ENCODE data around the gene MT1H.

The MT1H gene

GRCh38 chr16:56682703-56683397, 13.2 kb downstream of the MT1H start:
- Mint-ChIP-seq H3K27ac (peak overlapping the region; percentile 96), H3K36me3 (peaks cover 5% of the 10 kb centered on the region), H3K4me3 (peak overlapping the region; percentile 94), H3K4me1 (ENCODE audit: low read depth) (peaks cover 20% of the 10 kb centered on the region), H3K27me3 (no peaks in the 10 kb centered on the region), H3K9me3 (ENCODE audit: low read depth) (no peaks in the 10 kb centered on the region)

- no peaks in the 10 kb centered on the region for H3K27me3 Mint-ChIP-seq
- H3K36me3 Mint-ChIP-seq, result peaks cover 5% of the 10 kb centered on the region
- no peaks in the 10 kb centered on the region for H3K9me3 Mint-ChIP-seq (ENCODE audit: low read depth)
- peak overlapping the region; percentile 28 for H3K27ac Mint-ChIP-seq
- H3K4me1 Mint-ChIP-seq (ENCODE audit: low read depth), result peaks cover 20% of the 10 kb centered on the region
- H3K4me3 Mint-ChIP-seq, result peak overlapping the region; percentile 94
Observed at GRCh38 chr16:56683424-56684172, 14.0 kb downstream of the MT1H start.

DNA sequence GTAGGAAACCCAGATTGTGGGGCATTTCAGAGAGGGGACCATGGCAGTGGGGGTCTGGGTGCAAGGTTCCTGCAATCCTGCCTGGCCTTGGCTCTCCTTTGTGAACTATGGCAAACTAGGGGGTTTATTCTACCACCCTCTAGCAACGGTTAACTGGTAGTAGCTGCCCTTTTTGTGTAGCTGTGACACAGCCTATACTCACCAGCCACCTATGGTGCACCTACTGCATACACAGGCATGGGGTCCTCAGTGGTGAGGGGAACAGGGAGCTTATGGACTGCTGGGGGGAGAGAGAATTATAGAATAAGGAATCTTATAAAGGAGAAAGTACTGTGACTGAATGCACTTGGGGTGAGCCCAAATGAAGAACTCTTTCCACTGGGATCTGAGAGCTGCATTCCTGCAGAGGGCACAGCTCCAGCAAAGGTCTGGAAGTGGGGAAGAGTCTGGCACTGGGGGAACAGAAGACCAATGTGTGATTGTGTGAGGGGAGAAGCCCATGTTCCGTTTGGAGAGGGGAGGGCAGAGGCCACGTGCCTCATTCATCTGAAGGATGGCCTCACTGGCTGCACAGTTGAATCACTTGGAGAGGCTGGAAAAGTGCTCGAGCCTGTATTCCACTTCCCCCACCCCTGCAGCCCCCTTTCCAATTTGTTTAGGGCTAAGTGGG, 14.8 kb downstream of the MT1H start:
- H3K27ac Mint-ChIP-seq, result no peak overlapping the region
- peaks cover 5% of the 10 kb centered on the region for H3K36me3 Mint-ChIP-seq

GRCh38 chr16:56684926-56685590, 15.4 kb downstream of the MT1H start:
- Mint-ChIP-seq H3K27ac (no peak overlapping the region), H3K27me3 (no peaks in the 10 kb centered on the region), H3K4me1 (ENCODE audit: low read depth) (peaks cover 20% of the 10 kb centered on the region), H3K36me3 (peaks cover 5% of the 10 kb centered on the region), H3K4me3 (no peak overlapping the region), H3K9me3 (ENCODE audit: low read depth) (no peaks in the 10 kb centered on the region)

More for the DNA sequence above, 14.8 kb downstream of the MT1H start:
- peaks cover 20% of the 10 kb centered on the region for H3K4me1 Mint-ChIP-seq (ENCODE audit: low read depth)
- peak overlapping the region; percentile 94 for H3K4me3 Mint-ChIP-seq
- no peaks in the 10 kb centered on the region for H3K9me3 Mint-ChIP-seq (ENCODE audit: low read depth)
- H3K27me3 Mint-ChIP-seq, result no peaks in the 10 kb centered on the region

GRCh38 chr16:56686758-56687157, 17.1 kb downstream of the MT1H start:
- Mint-ChIP-seq H3K27ac (no peak overlapping the region), H3K9me3 (ENCODE audit: low read depth) (no peaks in the 10 kb centered on the region), H3K4me3 (no peak overlapping the region), H3K27me3 (no peaks in the 10 kb centered on the region), H3K36me3 (peaks cover 5% of the 10 kb centered on the region), H3K4me1 (ENCODE audit: low read depth) (peaks cover 16% of the 10 kb centered on the region)

- Mint-ChIP-seq H3K4me3 (no peak overlapping the region), H3K36me3 (peaks cover 5% of the 10 kb centered on the region), H3K9me3 (ENCODE audit: low read depth) (no peaks in the 10 kb centered on the region), H3K4me1 (ENCODE audit: low read depth) (peaks cover 6% of the 10 kb centered on the region), H3K27me3 (no peaks in the 10 kb centered on the region), H3K27ac (no peak overlapping the region)
Observed at GRCh38 chr16:56688762-56689161, 19.1 kb downstream of the MT1H start.

DNA sequence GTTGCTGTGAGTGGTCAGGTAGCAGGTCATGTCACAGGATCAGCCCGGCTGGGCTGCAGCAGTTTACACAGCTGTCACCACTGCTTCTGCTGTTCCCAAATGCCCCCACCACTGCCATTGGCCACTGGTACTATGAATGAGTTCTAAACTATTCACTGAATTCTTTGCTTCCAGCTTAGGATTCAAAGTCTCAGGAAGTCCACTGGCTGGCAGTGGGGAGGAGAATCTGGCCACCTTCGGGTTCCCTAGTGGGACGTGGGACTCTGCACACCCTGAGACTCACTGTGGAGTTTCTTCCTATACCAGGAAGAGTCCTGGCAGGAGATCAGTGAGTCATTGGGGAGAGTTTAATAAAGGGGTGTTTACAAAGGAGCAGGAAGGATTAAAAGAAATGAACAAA, 19.6 kb downstream of the MT1H start:
- H3K27ac Mint-ChIP-seq, result no peak overlapping the region

GRCh38 chr16:56690420-56691122, 21.0 kb downstream of the MT1H start:
- Mint-ChIP-seq H3K9me3 (ENCODE audit: low read depth) (no peaks in the 10 kb centered on the region), H3K27ac (no peak overlapping the region), H3K4me3 (no peak overlapping the region), H3K4me1 (ENCODE audit: low read depth) (no peaks in the 10 kb centered on the region), H3K36me3 (peaks cover 3% of the 10 kb centered on the region), H3K27me3 (no peaks in the 10 kb centered on the region)

More for the DNA sequence above, 19.6 kb downstream of the MT1H start:
- Mint-ChIP-seq H3K36me3 (peaks cover 3% of the 10 kb centered on the region), H3K4me1 (ENCODE audit: low read depth) (peaks cover 1% of the 10 kb centered on the region), H3K4me3 (no peak overlapping the region), H3K27me3 (no peaks in the 10 kb centered on the region), H3K9me3 (ENCODE audit: low read depth) (no peaks in the 10 kb centered on the region)

GRCh38 chr16:56691885-56692284, 22.3 kb downstream of the MT1H start:
- H3K27me3 Mint-ChIP-seq, result no peaks in the 10 kb centered on the region

GRCh38 chr16:56695246-56695645, 25.6 kb downstream of the MT1H start:
- no peaks in the 10 kb centered on the region for H3K36me3 Mint-ChIP-seq
- no peaks in the 10 kb centered on the region for H3K9me3 Mint-ChIP-seq (ENCODE audit: low read depth)
- no peak overlapping the region for H3K27ac Mint-ChIP-seq
- H3K4me3 Mint-ChIP-seq, result no peak overlapping the region
- no peaks in the 10 kb centered on the region for H3K4me1 Mint-ChIP-seq (ENCODE audit: low read depth)
- H3K27me3 Mint-ChIP-seq, result no peaks in the 10 kb centered on the region

More at GRCh38 chr16:56691885-56692284, 22.3 kb downstream of the MT1H start:
- H3K36me3 Mint-ChIP-seq, result no peaks in the 10 kb centered on the region
- no peaks in the 10 kb centered on the region for H3K9me3 Mint-ChIP-seq (ENCODE audit: low read depth)
- no peak overlapping the region for H3K4me3 Mint-ChIP-seq
- H3K27ac Mint-ChIP-seq, result no peak overlapping the region
- no peaks in the 10 kb centered on the region for H3K4me1 Mint-ChIP-seq (ENCODE audit: low read depth)

- Mint-ChIP-seq H3K9me3 (ENCODE audit: low read depth) (no peaks in the 10 kb centered on the region), H3K27ac (no peak overlapping the region), H3K36me3 (no peaks in the 10 kb centered on the region), H3K27me3 (no peaks in the 10 kb centered on the region), H3K4me1 (ENCODE audit: low read depth) (peaks cover 10% of the 10 kb centered on the region), H3K4me3 (no peak overlapping the region)
Observed at GRCh38 chr16:56697456-56698155, 28.0 kb downstream of the MT1H start.

DNA sequence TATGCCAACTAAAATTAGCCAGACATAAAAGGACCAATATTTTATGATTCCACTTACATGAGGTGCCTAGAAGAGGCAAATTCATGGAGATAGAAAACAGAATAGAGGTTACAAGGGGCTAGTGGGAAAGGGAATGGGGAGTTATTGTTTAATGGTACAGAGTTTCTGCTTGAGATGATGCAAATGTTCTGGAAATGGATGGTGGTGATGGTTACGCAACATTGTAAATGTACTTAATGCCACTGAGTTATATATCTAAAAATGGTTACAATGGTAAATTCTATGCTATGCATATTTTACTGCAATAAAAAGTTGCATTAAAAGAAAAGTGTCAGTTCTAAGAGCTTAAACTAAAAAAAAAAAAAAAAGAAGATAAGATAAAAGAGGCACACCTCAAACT, 30.6 kb downstream of the MT1H start:
- Mint-ChIP-seq H3K9me3 (ENCODE audit: low read depth) (no peaks in the 10 kb centered on the region), H3K27me3 (no peaks in the 10 kb centered on the region), H3K4me3 (no peak overlapping the region), H3K27ac (no peak overlapping the region), H3K36me3 (no peaks in the 10 kb centered on the region), H3K4me1 (ENCODE audit: low read depth) (peaks cover 10% of the 10 kb centered on the region)

DNA sequence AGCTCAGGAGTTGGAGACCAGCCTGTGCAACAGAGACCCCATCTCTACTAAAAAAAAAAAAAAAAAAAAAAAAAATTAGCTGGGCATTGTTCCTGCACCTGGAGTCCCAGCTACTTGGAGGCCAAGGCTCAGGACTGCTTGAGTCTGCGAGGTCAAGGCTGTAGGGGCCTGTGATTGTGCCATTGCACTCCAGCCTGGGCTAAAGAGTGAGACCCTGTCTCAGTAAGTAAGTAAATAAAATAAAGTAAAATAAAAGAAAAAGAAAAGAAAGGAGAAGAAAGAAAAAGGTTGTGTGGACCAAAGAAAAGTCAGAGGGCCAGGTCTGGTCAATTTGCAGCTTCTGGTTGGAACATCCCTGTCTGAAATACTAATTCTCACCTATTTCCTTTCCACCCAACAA, 31.0 kb downstream of the MT1H start:
- Mint-ChIP-seq H3K9me3 (ENCODE audit: low read depth) (no peaks in the 10 kb centered on the region), H3K4me1 (ENCODE audit: low read depth) (peaks cover 14% of the 10 kb centered on the region), H3K4me3 (no peak overlapping the region), H3K27me3 (no peaks in the 10 kb centered on the region), H3K36me3 (no peaks in the 10 kb centered on the region), H3K27ac (no peak overlapping the region)

DNA sequence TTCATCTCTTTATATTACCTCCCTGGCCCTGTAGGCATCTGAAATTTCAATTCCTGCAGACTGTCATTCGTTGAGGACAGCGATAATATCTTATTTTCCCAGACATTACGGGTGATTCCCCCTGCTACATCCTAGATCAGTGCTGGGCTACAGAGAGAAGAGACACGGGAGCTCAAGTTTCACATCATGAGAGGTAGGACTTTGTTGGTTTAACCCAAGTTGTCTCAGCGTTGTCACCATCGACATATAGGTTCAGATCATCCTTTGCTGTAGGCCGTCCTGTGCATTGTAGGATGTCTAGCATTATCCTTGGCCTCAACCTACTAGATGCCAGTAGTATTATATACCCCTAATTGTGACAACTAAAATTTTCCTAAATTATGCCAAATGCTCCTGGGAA, 31.9 kb downstream of the MT1H start:
- Mint-ChIP-seq H3K27ac (no peak overlapping the region), H3K4me3 (no peak overlapping the region), H3K27me3 (no peaks in the 10 kb centered on the region)

More for the DNA sequence above, 31.9 kb downstream of the MT1H start:
- Mint-ChIP-seq H3K4me1 (ENCODE audit: low read depth) (peaks cover 14% of the 10 kb centered on the region), H3K36me3 (no peaks in the 10 kb centered on the region), H3K9me3 (ENCODE audit: low read depth) (no peaks in the 10 kb centered on the region)

Measured in activated naive CD8-positive, alpha-beta T cell (primary cell).